GM12801 (cell line): ENCODE data around the gene PLCG2.

Source experiments
- CTCF ChIP-seq: IDR thresholded peaks from one replicate; pipeline ENCODE4 v1.5.1; 2011; ENCODE audit warnings: control low read depth; ENCODE audit not compliant: insufficient read length; ENCODE audit errors: extremely low read depth

Gene PLCG2

GRCh38 chr16:81933361-81933760 lies 154.3 kb downstream of the PLCG2 start:
- TF ChIP-seq CTCF = no peak

GRCh38 chr16:81936209-81937000 lies 157.3 kb downstream of the PLCG2 start:
- TF ChIP-seq CTCF = no peak

GRCh38 chr16:81937305-81938038 lies 158.4 kb downstream of the PLCG2 start:
- no peak for TF ChIP-seq CTCF

- no peak for TF ChIP-seq CTCF
Observed at GRCh38 chr16:81938326-81939163, 159.5 kb downstream of the PLCG2 start.

GRCh38 chr16:81939164-81940056 lies 160.3 kb downstream of the PLCG2 start:
- TF ChIP-seq CTCF = no peak

GRCh38 chr16:81940781-81941560 lies 161.9 kb downstream of the PLCG2 start:
- TF ChIP-seq CTCF = no peak
